HCT116 (cell line): ENCODE data around the gene DRD4.

ENCODE experiments used
- EZH2 ChIP-seq: fragments of 200-600 bp; sonication (generic); IDR thresholded peaks from 2 replicates; pipeline ENCODE4 v1.6.1; 2017; ENCODE audit warnings: antibody characterized with exemption, mixed run types
- FOSL1 ChIP-seq: IDR thresholded peaks from 2 replicates; pipeline ENCODE4 v1.6.1; 2012; ENCODE audit warnings: low read depth
- JUND ChIP-seq: IDR thresholded peaks from 2 replicates; pipeline ENCODE4 v1.6.1; 2012
- POLR2A ChIP-seq: IDR thresholded peaks from 2 replicates; pipeline ENCODE4 v1.7.0; 2011; ENCODE audit warnings: borderline replicate concordance; ENCODE audit not compliant: insufficient read depth, insufficient read length; ENCODE audit errors: extremely low read depth
- POLR2AphosphoS5 ChIP-seq: IDR thresholded peaks from 2 replicates; pipeline ENCODE4 v1.6.1; 2011; ENCODE audit warnings: mild to moderate bottlenecking, low read depth, low read length, moderate library complexity
- RAD21 ChIP-seq: IDR thresholded peaks from 2 replicates; pipeline ENCODE4 v1.6.1; 2012; ENCODE audit warnings: low read depth, mild to moderate bottlenecking
- SIN3A ChIP-seq: IDR thresholded peaks from 2 replicates; pipeline ENCODE4 v1.6.1; 2012; ENCODE audit warnings: low read depth
- SP1 ChIP-seq: IDR thresholded peaks from 2 replicates; pipeline ENCODE4 v1.6.1; 2012; ENCODE audit warnings: low read depth
- TCF7L2 ChIP-seq: IDR thresholded peaks from 2 replicates; pipeline ENCODE4 v1.7.0; 2011; ENCODE audit warnings: borderline replicate concordance, inconsistent platforms; ENCODE audit not compliant: insufficient read depth, insufficient read length; ENCODE audit errors: extremely low read depth
- TF ChIP-seq, protein P1 (sequence below), 3 experiments: fragments of 200-600 bp in 1 of 3; sonication (generic) in 1 of 3; IDR thresholded peaks in 2 of 3; conservative IDR thresholded peaks in 1 of 3; 2 replicates each; pipeline ENCODE4 v1.5.1; 2012 to 2017; ENCODE audit warnings: low read depth in 2 of 3, low read length in 2 of 3, antibody characterized with exemption in 1 of 3, borderline replicate concordance in 1 of 3, control low read depth in 1 of 3, mild to moderate bottlenecking in 1 of 3, mixed read lengths in 1 of 3, mixed run types in 1 of 3, moderate library complexity in 1 of 3; ENCODE audit not compliant: insufficient read depth in 1 of 3
- TF ChIP-seq, protein P2 (sequence below): IDR thresholded peaks from 2 replicates; pipeline ENCODE4 v1.6.1; 2012
- TF ChIP-seq, protein P3 (sequence below): IDR thresholded peaks from 2 replicates; pipeline ENCODE4 v1.6.1; 2012; ENCODE audit warnings: low read depth

DNA sequence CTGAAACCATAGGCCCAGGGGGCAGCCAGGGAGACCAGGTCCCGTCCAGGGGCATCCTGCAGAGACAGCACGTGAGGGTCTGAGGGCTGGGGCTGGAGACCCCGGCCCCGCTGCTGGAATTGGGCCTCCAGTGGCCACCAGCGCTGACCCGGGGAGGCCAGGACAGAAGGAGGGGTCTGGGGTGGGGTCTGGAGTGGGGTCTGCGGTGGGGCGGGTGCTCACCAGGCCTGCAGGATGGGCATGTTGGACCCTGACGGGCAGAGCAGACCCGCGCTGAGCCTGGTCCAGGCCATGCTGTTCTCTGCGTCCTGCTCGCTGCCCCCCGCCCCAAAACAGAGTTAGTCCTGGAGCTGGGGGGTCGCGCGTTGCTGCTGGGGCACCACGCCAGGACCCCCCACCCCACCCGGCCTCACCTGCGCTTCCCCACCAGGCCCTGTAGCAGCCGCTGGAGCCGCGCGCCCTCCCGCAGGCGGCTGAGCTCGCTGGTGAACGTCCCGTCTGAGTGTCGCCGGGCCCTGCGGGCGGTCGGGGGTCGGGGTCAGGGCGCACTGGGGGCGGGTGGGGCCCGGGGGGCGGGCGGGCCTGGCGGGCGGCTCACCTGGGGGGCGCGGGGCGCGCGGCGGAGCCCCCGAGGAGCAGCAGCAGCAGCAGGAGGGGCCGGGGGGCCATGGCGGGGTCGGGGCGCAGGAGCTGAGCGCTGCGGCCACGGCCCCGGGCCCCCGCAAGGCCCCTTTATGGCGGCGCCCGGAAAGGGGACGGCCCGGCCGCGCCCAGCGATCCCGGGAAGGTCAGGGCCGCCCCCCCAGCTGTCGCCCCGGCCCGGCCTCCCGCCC lies 10.4 kb upstream of the DRD4 start, which contains the start of gene SCT:
- no peak for TF ChIP-seq SIN3A
- TF ChIP-seq, protein P1, sequence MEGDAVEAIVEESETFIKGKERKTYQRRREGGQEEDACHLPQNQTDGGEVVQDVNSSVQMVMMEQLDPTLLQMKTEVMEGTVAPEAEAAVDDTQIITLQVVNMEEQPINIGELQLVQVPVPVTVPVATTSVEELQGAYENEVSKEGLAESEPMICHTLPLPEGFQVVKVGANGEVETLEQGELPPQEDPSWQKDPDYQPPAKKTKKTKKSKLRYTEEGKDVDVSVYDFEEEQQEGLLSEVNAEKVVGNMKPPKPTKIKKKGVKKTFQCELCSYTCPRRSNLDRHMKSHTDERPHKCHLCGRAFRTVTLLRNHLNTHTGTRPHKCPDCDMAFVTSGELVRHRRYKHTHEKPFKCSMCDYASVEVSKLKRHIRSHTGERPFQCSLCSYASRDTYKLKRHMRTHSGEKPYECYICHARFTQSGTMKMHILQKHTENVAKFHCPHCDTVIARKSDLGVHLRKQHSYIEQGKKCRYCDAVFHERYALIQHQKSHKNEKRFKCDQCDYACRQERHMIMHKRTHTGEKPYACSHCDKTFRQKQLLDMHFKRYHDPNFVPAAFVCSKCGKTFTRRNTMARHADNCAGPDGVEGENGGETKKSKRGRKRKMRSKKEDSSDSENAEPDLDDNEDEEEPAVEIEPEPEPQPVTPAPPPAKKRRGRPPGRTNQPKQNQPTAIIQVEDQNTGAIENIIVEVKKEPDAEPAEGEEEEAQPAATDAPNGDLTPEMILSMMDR (IDR thresholded peaks at IDR 0.05 in 2 of 3, conservative IDR thresholded peaks at IDR 0.05 in 1 of 3; ENCODE audit: borderline replicate concordance in 1 of 3, insufficient read depth in 1 of 3, low read depth in 2 of 3, low read length in 2 of 3): no peak
- no peak for TF ChIP-seq RAD21
- no peak for TF ChIP-seq JUND
- TF ChIP-seq POLR2A: no peak
- no peak for TF ChIP-seq FOSL1
- no peak for TF ChIP-seq TCF7L2
- TF ChIP-seq EZH2: no peak
- TF ChIP-seq POLR2AphosphoS5: no peak
- TF ChIP-seq, protein P2, sequence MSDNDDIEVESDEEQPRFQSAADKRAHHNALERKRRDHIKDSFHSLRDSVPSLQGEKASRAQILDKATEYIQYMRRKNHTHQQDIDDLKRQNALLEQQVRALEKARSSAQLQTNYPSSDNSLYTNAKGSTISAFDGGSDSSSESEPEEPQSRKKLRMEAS: no peak
- TF ChIP-seq, protein P3, sequence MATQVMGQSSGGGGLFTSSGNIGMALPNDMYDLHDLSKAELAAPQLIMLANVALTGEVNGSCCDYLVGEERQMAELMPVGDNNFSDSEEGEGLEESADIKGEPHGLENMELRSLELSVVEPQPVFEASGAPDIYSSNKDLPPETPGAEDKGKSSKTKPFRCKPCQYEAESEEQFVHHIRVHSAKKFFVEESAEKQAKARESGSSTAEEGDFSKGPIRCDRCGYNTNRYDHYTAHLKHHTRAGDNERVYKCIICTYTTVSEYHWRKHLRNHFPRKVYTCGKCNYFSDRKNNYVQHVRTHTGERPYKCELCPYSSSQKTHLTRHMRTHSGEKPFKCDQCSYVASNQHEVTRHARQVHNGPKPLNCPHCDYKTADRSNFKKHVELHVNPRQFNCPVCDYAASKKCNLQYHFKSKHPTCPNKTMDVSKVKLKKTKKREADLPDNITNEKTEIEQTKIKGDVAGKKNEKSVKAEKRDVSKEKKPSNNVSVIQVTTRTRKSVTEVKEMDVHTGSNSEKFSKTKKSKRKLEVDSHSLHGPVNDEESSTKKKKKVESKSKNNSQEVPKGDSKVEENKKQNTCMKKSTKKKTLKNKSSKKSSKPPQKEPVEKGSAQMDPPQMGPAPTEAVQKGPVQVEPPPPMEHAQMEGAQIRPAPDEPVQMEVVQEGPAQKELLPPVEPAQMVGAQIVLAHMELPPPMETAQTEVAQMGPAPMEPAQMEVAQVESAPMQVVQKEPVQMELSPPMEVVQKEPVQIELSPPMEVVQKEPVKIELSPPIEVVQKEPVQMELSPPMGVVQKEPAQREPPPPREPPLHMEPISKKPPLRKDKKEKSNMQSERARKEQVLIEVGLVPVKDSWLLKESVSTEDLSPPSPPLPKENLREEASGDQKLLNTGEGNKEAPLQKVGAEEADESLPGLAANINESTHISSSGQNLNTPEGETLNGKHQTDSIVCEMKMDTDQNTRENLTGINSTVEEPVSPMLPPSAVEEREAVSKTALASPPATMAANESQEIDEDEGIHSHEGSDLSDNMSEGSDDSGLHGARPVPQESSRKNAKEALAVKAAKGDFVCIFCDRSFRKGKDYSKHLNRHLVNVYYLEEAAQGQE: no peak
- TF ChIP-seq SP1: no peak
